NCI-H2196 treated with DMSO at 0.1 percent for 48 hours (cell line): Measurements from ENCODE around the gene NKAIN4.

Source experiments
- DNase-seq: peaks from one replicate; lab custom pipeline; 2025; ENCODE audit not compliant: unreplicated experiment; lab: John Stamatoyannopoulos, UW

Gene NKAIN4

DNA sequence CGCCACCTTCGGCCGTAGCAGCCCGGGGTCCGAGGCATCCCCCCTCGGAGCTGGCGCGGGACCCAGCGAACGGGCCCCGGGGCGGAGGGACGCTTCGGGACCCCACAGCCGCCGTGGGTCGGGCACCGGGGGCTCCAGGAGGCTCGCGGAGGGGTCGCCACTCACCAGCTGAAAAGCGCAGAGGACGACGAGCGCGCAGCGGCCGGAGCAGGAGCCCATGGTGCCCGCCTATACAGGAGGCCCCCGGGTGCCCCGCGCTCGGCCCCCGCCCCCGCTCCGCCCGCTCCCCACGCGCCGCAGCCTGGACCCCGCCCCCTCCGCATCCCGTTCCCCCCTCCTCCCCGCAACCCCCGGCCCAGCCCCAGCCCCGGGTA is at the start of gene NKAIN4:
NKAIN4 (minus strand) TSS at position 232 of the 374 bp plus-strand sequence; CDS start at position 219, 13 bp downstream.
- DNase-seq = no peak

DNA sequence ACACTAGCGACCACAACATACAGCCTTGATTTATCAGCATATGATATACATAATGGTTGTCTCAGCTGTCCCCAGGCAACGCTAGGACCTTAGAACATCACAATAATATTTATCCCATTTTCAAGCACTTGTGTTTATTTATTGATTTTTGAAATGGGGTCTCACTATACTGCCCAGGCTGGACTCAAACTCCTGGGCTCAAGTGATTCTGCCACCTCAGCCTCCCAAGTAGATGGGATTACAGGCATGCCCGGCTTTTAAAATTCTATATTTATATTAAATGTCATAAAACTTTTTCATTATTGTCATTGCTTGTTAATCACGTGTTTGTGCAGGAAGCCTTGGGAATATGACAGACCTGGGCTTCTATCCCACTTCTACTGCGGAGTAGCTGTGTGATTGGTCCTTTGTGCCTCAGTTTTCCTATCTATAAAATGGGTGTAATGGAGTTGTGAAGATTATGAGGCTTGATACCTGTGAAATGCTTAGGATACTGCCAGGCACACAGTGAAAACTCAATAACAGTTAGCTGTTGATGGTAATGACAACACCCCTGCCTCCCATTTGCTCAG is 48.9 kb upstream of the NKAIN4 start:
- no peak for DNase-seq

DNA sequence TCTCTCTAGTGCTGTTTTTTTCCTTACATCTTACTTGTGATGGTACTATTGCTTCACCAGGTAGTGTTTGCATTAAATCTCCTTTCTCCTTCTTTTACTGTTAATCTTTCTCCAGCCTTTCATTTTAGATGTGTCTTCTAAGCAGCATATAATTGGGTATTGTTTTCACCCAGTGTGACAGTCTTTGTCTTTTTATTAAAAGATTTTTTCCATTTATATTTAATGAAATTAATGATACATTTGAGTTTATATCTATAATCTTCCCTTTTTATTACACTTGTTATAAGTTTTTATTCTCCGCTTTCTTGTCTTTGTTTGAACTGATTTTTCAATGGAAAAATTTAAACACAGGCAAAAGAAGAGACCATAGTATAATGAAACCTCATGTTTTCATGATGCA is 47.4 kb upstream of the NKAIN4 start:
- DNase-seq = no peak

DNA sequence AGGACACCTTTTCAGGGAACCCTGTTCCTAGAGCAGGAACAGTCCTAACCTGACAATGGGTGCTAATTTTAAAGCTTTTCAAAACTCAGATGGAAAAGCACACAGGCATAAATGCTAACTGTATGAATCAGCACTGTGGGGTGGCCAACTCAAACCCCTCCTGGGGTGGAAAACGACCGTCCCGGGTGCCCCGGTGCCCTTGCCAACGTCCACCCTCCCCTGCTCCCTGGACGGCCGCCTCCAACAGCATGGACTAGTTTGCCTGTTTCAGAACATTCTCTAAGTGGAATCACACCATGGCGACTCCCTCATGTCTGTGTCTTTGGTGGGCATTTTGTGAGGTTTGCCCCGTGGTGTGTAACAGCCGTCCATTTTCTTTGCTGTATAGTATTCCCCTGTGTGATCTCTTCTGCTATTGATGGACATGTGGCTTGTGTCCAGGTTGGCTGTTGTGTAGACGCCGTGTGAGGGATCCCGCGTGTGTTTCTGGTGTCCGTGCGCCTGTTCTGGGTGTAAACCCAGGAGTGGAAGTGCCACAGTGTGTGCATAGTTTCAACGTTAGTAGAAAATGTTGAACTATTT is 44.6 kb upstream of the NKAIN4 start:
- no peak for DNase-seq

DNA sequence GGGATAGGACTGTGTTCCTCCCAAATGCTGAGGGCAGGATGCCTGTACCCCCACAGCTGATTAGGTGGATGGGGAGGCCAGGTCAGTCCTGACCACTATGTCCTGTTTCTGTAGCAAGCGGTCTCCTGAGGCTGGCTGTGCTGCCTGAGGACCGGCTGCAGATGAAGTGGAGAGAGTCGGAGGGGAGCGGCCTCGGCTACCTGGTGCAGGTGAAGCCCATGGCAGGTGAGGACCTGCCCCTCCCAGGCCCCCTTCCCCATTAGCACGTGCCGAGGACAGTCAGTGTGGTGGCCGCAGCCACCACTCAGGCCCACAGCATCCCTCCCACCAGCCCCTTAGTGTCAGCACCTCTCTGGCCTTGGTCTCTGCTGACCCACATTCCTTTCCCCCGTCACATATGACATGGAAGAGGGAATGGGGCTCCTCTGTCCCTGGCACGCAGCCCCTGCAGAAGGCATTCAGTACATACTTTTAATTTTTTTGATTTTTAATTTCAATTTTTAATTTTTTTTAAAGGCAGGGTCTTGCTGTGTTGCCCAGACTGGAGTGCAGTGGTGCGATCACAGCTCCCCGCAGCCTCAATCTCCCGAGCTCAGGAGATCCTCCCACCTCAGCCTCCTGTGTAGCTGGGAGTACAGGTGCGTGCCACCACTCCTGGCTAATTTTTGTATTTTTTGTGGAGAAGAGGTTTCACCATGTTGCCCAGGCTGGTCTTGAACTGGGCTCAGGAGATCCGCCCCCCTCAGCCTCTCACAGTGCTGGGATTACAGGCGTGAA is 43.7 kb upstream of the NKAIN4 start:
- DNase-seq = no peak

DNA sequence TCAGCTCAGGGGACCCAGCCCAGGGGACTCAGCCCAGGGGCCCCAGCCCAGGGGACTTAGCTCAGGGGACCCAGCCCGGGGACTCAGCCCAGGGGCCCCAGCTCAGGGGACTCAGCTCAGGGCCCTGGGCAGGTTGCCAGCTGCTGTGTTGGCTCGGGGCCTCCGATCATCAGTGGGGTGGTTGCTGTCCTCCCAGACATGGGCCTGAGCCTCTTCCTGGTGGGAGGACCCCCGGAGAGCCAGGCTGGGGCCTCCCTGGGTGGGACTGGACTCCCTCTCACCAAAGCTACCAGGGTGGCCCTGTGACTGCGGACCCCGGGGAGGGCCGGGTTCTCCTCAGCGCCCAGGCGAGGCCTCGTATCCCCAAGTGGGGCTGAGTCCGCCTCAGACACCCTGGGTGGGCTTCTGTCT is 43.1 kb upstream of the NKAIN4 start:
- no peak for DNase-seq

DNA sequence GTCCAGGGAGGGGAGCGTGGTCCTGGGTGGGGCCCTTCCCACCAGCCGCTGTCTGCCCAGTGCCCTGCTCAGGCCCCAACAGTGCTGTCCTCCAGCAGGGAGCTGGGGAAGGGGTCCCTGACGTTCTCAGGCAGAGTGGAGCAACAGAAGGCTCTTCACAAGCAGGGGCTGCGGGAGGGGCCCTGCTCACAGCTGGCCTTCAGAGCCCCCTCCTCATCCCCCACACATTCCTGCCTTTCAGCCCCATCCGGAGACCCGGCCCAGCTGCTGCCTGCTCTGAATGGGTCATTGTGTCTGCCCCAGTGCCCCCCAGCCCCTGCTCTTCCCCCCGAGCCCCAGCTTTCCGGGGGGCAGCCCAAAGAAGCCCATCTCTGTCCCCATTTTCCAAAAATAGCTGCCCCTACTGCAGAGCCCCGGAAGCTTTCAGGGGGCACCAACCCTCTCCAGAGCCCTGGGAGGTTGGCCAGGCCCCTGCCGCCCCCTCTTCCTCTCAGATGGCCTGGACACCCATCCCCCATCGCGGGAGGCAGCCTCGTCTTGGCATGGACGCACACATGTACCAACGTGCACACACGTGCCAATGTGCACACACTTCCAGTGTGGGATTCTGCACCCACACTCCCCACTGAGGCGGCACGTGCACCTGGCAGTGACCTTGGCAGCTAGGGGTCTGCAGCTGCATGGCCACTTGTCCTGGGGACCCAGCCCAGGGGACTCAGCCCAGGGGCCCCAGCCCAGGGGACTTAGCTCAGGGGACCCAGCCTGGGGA is 42.5 kb upstream of the NKAIN4 start:
- DNase-seq = no peak

DNA sequence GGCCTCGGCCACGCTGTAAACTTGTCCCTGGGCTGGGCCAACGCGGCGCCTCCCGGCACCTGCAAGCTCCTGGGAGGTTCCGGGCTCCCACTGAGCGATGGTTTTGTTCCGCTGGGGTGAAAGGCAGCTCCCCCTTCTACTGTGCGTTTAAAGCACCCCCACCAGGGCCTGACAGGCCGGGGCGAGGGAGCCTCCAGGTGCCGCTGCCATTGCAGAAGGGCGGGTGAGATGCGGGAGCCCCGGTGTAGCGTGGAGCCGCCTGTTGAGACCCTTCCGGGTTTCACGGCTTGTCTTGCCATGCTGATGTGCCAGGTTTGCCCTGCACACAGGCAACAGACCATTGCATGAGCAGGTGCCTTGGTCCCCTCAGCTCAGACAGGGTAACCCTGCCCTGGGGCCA is 41.6 kb upstream of the NKAIN4 start:
- no peak for DNase-seq

DNA sequence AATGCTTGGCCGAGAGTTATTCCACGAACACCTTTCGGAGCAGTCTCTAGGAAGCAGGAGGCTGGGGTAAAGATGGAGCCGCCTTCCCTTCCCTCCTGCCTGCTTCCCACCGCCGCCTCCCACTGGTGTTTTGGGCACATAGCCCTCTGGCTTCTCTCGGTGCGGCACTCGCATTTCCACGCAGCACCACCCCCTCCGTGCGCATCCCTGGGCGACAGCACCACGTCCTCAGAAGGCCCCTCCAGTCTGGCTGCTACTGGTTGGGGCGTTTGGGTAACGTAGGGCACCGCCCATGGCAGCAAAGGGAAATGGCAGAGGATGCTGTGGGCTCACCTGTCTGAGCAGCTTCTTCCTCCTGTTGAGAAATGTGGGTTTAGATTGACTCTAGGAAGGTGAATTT is 41.2 kb upstream of the NKAIN4 start:
- no peak for DNase-seq

DNA sequence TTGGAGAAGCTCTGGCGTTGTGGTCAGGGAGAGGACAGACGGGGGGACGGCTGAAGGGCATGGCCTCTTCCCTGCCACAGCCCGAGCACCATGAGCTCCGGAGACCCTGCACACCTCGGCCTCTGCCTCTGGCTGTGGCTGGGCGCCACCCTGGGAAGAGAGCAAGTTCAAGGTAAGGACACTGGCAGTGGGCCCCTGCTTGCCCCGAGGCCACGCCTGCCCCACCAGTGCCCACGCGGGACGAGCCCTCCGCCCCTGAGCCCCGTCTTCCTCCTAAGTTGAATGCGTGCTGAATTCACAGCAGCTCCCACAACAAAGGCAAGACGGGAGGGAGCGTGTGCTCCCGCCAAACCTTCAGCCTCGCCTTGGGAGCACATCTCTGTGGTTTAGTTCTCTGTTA is 40.8 kb upstream of the NKAIN4 start:
- no peak for DNase-seq

DNA sequence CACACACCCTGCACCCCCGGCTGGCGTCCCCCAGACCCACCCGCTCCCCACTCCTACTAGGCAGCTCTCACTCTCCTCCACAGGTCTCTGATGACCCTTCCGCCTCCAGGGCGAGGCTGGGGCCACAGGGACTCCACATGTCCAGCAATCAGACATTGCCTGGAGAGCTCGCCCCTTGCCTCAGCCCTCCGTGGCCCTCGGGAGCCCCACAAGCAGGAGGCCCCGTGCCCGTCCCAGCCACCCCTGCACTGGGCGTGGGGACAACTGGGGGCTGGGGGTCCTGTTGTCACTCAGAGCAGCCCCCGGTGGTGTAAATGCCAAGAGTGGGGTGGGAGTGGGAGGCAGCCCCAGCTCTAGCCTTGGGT is 40.3 kb upstream of the NKAIN4 start:
- no peak for DNase-seq

DNA sequence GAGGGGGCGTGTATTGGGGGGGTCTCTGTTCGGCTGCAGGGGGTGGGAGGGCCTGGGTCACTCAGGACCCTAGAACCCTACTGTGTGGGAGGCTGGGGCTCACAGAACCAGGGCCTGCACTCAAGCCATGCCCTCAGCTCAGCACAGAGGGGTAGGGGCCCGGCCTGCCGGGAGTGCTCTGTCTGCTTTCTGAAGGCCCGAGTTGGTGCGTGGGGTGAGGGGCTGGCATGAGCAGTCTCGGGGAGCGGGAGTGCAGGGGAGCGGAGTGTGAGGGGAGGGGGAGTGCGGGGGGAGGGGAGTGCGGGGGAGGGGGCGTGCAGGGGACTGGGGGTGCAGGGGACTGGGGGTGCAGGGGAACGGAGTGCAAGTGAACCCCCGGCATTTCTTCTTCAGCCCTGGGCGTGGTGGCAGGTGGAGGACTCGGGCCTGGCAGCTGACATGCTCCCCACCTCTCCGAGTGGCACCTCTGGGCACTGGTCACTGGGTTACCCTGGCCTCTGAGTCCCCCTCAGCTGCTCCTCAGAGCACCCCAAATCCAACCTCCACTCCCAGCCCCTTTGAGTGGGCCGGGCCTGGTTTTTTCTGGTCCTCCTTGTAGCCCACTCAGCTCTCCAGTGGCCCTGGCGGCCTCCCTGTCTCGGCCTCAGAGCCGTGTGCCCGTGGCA is 39.7 kb upstream of the NKAIN4 start:
- DNase-seq = no peak

DNA sequence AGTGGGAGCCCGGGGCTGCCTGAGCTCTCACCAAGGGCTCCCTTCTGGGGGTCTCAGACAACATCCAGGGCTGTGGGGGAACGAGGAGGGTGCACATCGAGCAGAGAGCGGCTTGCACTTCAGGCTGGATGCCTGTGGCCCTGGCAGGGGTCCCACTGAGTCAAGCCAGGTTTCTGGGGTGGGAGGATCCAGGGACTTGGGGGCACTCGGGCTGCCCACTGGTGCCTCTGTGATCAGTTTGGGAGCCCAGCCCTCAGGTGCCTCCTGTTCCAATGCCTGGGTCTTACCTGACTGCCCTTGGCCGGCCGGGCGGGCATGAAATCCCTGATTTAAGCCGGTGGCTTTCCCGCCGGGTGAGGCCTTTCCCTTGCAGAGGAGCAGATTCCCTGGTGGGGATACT is 39.2 kb upstream of the NKAIN4 start:
- no peak for DNase-seq

DNA sequence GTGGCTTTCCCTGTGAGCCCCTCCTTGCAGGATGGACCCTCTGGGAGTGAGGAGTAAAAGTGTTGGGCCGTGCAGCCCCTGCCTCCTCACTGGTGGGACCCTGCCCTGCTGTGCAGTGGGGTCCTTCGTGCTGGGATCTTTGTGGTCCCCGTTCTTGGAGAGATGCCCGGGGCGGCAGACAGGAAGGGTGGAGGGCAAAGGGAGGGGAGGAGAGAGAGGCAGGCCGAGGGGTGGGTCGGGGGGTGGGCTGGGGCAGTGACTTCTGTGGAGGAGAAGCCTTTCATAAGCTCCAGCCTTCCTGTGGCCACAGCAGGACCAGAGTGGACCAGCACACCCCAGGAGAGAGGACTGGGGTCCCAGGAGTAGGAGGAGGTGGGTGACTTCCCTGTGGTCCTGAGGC is 38.6 kb upstream of the NKAIN4 start, which contains the start of gene COL20A1:
COL20A1 (plus strand) TSS at position 283 of the 400 bp plus-strand sequence. CDS start 1,922 bp downstream, outside the sequence.
- no peak for DNase-seq

DNA sequence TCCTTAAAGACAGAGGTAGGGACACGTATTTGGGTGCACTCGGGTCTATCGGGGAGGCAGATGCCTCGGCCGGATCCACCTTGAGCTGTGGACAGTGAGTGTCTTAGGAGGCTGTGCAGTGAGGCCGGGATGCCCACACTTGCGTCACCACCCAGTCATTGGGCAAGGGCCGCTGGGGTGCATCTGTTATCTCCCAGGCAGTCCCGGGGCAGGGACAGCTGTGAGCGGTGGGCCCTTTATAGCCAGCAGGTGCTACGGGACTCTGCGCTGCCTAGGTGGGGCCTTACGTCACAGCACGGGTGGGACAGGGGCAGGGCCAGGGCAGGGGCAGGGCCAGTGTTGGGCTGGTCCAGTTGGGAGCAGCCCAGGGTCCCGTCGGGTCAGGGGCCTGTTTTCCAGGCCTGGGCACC is 38.0 kb upstream of the NKAIN4 start:
- no peak for DNase-seq

DNA sequence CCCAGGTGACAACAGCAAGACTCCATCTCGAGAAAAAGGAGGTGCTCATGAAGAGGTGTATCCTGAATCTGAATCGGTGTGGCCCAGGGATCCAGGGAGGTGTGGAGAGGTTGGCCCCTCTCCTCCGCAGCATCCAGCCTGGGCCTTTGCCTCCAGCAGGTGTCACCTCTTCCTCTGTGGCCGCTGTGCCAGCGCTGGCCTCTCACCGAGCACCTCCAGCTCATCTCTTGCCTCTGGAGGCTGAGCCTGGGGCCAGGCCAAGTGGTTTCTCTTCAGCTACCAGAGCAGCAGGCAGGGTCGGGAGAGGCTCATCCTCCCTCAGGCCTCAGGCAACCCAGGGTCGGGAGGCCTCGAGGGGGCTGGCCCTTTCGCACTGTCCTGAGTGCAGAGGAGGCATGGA is 37.5 kb upstream of the NKAIN4 start:
- DNase-seq = no peak

DNA sequence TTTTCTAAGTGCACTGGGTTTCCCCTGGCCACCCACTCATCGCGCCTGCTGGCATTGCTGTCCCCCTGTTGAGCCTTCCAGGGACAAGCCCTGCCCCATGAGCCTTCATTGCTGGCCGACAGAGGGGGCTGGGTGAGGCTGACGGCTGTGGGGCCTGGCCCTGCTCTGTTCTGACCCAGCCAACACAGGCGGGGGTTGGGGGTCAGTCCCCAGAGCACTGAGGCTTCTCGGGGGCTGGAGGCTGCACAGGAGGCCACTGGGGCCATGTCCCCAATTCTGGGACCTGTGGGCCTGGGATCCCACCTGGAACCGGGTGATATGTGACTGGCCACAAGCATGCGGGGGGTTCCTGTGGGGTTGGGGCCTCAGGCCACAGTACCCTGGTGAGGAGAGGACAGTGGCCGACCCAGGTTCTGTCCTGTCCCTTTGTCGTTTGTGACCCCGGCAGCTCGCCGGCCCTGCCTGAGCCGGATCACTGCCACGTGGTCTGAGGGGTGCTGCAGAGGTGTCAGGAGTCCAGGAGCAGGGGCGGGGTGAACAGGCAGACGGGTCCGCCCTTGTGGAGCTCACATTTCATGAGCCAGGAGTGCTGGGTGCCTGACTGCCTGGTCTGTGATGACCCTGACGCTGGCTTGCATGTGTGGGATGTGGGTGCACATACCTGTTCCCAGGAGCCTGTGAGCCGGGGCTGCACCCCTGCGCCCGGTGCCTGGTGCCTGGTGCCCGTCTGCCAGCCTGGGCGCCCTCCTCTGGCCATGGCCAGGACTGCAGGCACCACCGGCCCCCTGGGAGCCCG is 36.6 kb upstream of the NKAIN4 start:
- DNase-seq = no peak

DNA sequence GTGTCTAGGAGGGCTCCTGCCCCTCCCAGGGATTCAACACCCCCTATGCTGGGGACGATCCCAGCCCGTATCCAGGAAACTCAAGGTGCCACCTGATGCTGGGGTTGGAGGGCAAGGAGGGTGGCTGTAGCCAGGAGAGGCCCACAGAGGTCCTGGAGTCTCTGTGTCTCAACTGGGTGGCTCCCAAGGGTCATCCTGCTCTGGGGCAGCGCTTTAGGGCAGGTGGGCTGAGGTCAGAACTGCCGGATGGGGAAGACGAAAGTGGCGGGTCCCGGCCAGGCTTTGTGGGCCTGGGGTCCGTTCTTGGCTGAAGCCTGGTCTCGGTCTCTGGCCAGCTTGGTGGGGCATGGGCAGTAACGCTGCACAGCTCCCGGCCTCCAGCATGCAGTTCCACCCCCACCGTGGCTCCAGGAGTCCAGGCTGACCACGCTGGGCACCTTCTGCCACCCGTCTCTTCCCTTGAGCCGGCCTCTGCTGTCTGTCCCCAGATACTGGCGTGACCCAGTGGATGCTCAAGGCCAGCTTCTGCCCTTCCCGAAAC is 35.9 kb upstream of the NKAIN4 start:
- no peak for DNase-seq

DNA sequence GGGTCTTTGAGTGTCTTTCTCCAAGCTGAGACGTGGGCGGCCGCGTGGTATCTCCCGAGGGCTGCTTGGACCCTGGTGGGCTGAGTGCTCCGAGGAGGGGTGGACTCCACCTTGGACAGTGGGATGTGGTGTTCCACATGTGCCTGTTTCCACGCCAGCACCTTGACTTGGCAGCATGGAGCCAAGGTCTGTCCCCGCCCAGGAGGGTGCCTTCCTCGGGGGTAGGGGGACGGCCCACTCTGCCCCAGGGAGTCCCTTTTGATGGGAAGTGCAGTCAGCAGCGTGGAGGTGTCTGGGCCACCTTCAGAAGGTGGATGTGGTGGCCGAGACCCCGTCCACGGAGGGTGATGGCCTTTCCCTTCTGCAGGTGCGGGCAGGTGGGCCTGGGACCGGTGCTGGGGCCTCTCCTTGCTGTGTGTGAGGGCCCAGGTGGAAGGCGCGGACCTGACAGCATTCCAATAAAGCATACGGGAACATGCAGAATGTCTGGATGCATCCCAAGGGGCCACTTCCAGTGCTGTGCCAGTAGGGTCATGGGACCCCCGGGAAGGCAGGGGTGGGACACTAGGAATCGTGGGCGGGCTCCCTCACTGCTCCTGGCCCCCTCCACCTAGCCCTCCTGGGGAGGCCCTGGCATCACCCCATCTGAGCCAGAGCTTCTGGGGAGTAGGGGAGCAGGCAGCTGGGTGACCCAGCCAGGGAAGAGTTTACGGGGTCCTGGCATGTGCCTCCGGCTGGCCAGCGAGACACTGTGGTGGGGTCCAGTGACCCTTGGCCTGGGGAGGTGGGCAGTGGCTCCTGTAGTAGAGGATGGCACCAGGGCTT is 35.3 kb upstream of the NKAIN4 start:
- DNase-seq = no peak
